ENCODE results near the gene BLTP3B. TPM values are rescaled to one million over a fixed set of nuclear protein-coding genes. Genes with fewer than 3 reads are reported as not detected.
"Not testable (repeated sequence)": the region's sequence is repeated elsewhere in the genome, so short reads cannot be mapped to it uniquely, and the experiment has no call there.

The BLTP3B gene, protein sequence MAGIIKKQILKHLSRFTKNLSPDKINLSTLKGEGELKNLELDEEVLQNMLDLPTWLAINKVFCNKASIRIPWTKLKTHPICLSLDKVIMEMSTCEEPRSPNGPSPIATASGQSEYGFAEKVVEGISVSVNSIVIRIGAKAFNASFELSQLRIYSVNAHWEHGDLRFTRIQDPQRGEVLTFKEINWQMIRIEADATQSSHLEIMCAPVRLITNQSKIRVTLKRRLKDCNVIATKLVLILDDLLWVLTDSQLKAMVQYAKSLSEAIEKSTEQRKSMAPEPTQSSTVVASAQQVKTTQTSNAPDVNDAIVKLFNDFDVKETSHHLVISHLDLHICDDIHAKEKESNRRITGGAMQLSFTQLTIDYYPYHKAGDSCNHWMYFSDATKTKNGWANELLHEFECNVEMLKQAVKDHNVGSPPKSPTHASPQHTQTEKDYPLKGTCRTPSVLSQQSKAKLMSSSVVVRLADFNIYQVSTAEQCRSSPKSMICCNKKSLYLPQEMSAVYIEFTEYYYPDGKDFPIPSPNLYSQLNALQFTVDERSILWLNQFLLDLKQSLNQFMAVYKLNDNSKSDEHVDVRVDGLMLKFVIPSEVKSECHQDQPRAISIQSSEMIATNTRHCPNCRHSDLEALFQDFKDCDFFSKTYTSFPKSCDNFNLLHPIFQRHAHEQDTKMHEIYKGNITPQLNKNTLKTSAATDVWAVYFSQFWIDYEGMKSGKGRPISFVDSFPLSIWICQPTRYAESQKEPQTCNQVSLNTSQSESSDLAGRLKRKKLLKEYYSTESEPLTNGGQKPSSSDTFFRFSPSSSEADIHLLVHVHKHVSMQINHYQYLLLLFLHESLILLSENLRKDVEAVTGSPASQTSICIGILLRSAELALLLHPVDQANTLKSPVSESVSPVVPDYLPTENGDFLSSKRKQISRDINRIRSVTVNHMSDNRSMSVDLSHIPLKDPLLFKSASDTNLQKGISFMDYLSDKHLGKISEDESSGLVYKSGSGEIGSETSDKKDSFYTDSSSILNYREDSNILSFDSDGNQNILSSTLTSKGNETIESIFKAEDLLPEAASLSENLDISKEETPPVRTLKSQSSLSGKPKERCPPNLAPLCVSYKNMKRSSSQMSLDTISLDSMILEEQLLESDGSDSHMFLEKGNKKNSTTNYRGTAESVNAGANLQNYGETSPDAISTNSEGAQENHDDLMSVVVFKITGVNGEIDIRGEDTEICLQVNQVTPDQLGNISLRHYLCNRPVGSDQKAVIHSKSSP (N-terminal part only)
- 20.5 TPM for polyA plus RNA-seq

DNA sequence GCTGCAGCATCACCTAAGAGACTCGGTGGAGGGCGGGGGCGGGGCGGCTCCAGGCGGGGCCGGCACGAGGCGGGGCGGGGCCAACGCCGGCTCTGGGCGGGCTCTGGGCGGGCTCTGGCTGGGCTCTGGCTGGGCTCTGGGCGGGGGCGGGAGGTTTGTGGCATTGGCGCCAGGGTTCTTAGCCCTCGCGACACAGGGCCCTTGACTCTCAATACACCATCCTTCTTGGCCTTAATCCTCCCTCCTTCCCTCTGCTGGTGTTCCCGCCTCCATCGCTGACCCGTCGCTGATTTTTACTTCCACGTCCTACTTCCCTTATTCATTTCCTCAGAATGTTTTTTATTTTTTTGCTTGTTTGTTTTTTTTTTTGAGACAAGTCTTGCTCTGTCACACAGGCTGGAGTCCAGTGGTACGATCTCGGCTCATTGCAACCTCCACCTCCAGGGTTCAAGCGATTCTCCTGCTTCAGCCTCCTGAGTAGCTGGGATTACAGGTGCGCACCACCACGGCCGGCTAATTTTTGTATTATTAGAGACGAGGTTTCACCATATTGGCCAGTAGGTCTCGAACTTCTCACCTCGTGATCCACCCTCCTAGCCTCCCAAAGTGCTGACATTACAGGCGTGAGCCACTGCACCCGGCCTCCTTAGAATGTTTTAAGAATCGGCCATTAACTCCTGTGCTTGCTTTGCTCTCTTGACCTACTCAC, at the start of gene BLTP3B:
BLTP3B (minus strand) TSS at position 24 of the 709 bp plus-strand sequence. CDS start 239 bp downstream, outside the sequence.
- peak within 1 kb of the TSS; percentile 95 to 99 (median 96) for H3K4me3 Mint-ChIP-seq
- H3K36me3 Mint-ChIP-seq = peaks cover 2% of the 10 kb centered on the region
- no peaks in the 10 kb centered on the region for H3K9me3 Mint-ChIP-seq
- peaks cover 1% of the 10 kb centered on the region for H3K27me3 Mint-ChIP-seq
- H3K27ac Mint-ChIP-seq = peak within 1 kb of the TSS; percentile 90 to 99 (median 98)
- H3K4me1 Mint-ChIP-seq = peaks cover 30 to 35% (median 33%) of the 10 kb centered on the region in 3 donors

DNA sequence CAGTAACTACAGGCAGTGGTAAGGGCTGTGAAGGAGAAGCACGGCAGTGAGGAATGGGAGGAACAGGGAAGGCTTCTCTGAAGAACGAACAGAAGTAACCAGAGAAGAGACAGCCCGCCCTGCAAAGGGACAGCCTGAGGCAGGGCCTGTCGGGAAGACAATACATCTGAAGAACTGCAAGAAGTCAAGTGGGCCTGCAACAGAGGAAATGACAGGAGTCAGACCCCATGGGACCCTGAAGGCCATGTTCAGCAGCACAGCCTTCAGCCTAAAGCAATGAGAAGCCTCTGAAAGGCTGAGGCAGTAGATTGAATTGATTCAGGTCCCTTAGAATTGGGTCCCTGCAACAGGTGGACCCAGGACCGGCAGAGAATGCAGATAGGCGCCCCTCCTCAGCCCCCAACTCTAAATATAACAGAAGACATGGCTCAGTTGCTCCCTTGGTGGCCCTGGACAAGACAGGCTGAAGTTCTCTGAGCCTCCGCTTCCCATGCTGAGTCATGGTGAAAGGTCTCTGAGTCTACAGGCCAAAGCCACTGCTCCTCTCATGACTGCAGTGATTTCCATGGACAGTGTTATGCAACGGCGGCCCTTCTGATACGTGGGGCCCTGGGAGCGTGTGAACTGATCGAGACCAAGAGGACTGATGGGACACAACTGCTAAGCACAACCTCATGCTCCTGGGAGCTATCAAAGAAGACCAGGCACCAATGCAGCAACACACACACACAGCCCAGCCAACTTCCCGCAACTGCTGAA, 47.1 kb upstream of the BLTP3B start:
- no peaks in the 10 kb centered on the region for H3K27me3 Mint-ChIP-seq
- H3K36me3 Mint-ChIP-seq = peaks cover 13% of the 10 kb centered on the region
- H3K4me3 Mint-ChIP-seq = peak overlapping the region in 1 of 4 donors; percentile 70
- no peaks in the 10 kb centered on the region for H3K9me3 Mint-ChIP-seq
- peak overlapping the region in 1 of 3 donors; percentile 69 for H3K27ac Mint-ChIP-seq
- peaks cover 0 to 8% (median 3%) of the 10 kb centered on the region in 3 donors for H3K4me1 Mint-ChIP-seq

DNA sequence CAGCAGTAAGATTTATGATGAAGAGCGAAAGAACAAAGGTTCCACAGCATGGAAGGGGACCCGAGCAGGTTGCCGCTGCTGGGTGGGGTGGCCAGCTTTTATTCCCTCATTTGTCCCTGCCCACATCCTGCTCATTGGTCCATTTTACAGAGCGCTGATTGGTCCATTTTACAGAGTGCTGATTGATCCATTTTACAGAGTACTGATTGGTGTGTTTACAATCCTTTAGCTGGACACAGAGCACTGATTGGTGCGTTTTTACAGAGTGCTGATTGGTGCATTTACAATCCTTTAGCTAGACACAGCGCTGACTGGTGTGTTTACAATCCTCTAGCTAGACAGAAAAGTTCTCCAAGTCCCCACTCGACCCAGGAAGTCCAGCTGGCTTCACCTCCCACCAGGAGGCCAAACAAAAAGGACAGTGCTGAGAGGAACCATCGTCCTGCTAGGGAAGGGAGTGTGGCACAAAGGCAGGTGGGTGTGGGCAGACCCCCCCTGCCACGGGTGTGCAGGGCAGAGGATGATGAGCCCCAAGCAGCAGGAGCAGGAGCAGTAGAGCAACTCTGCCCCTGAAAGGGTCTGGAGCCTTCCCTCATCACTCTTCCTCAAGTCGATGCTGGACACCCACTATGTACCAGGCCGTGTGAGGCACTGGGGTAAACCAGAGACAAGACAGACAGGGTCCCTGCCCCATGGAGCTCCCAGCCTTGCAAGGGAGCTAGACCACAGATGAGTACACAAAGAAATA, 46.4 kb upstream of the BLTP3B start:
- peaks cover 11% of the 10 kb centered on the region for H3K36me3 Mint-ChIP-seq
- peak overlapping the region in 1 of 3 donors; percentile 69 for H3K27ac Mint-ChIP-seq
- H3K27me3 Mint-ChIP-seq, H3K4me1 Mint-ChIP-seq, H3K9me3 Mint-ChIP-seq: not testable (repeated sequence)
- H3K4me3 Mint-ChIP-seq = peak overlapping the region in 1 of 4 donors; percentile 70

DNA sequence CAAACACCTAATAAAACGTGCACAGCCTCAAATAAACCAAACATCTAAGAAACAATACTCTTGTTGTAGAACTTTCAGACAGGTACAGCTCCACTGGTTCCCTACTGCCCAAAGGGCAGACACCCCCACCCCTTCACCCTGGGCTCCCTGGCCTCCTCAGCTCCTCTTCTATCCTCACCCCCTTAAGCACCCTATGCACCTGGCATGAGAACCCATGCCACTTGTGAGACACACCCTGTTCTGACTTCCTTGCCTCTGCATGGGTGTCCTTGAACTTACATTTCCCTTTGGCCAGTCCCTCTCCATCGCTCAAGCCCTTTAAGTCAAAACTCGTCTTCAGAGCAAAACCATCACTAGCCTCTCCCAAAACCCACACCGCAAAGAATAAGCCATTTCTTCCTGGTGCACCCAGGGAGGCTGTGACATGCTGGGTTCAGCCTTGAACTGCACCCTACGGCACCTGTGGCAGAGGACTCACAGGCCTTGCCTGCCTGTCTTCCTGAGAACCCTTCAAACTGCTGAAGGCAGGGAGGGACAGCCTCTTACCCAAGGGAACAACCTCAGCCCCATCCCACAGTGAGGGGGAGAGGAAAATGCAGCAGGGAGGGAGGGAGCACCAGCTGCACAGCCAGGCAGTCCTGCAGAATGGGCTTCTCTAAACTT, 45.3 kb upstream of the BLTP3B start:
- peaks cover 5 to 14% (median 9%) of the 10 kb centered on the region in 3 donors for H3K4me1 Mint-ChIP-seq
- H3K27ac Mint-ChIP-seq = peak overlapping the region in 1 of 3 donors; percentile 71
- no peaks in the 10 kb centered on the region for H3K27me3 Mint-ChIP-seq
- peaks cover 7% of the 10 kb centered on the region for H3K36me3 Mint-ChIP-seq
- no peaks in the 10 kb centered on the region for H3K9me3 Mint-ChIP-seq
- H3K4me3 Mint-ChIP-seq = no peak overlapping the region

DNA sequence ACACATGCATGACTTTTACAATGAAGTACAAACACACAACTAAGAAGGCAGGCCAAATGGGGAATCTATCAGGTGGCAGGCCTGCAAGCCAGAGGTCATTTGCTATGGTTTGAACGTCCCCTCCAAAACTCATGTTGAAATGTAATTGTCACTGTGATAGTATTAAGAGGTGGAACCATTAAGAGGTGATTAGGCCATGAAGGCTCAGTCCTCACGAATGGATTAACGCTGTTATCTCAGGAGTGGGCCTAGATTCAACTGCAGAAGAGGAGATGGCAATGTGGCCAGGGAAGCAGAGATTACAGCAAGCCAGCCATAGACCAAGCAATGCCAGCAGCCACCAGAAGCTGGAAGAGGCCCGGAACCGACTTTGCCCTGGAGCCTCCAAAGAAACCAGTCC, 44.4 kb upstream of the BLTP3B start:
- peaks cover 7% of the 10 kb centered on the region for H3K36me3 Mint-ChIP-seq
- no peaks in the 10 kb centered on the region for H3K9me3 Mint-ChIP-seq
- peaks cover 5 to 14% (median 9%) of the 10 kb centered on the region in 3 donors for H3K4me1 Mint-ChIP-seq
- H3K27ac Mint-ChIP-seq = no peak overlapping the region
- H3K27me3 Mint-ChIP-seq = no peaks in the 10 kb centered on the region
- H3K4me3 Mint-ChIP-seq = no peak overlapping the region

DNA sequence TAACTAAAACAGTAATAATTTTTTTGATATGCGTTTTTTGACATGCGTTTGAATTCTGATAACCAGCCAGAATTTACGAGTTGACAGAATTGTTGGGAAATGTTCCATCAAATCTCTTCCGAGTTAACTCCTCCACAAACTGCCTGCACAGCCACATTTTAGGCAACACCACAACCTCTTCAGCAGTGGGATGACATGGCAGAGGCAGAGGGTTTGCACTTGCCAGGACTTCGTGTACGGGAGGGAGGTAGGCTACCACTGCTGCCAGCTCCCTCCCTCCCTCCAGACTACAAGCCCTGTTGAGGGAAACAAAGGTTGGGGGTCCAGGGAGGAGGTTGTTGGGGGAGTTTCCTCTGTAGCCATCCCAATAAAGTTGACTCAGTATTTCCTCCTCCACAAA, 43.4 kb upstream of the BLTP3B start:
- no peaks in the 10 kb centered on the region for H3K9me3 Mint-ChIP-seq
- H3K27ac Mint-ChIP-seq = no peak overlapping the region
- H3K36me3 Mint-ChIP-seq = peaks cover 2% of the 10 kb centered on the region
- H3K4me1 Mint-ChIP-seq = peaks cover 5 to 11% (median 11%) of the 10 kb centered on the region in 3 donors
- no peaks in the 10 kb centered on the region for H3K27me3 Mint-ChIP-seq
- H3K4me3 Mint-ChIP-seq = no peak overlapping the region

DNA sequence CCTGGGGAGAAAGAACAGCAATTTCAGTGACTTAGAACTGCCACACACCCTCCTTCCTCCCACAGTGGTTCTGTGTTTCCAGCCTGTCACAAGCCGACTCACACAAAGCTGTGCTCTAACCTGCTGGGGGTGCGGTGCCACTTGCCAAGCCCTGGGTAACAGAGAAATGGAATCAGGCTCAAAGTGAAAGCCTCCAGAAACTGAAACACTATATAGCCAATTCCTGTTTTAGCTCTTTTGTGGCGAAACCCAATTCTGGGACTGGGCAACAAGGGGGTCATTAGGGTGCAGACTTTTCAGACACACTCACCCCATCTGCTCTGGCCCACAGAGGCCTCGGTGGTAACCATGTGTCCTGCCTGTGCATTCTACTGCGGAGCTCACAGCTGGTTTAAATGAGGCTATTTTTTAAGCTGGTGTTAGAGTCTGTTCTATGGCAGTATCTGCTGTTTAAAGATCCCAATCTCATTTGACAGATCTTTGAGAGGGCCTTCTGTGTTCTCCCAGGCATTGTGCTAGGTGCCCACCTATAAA, 42.8 kb upstream of the BLTP3B start:
- H3K4me1 Mint-ChIP-seq = peaks cover 5 to 11% (median 11%) of the 10 kb centered on the region in 3 donors
- peaks cover 2% of the 10 kb centered on the region for H3K36me3 Mint-ChIP-seq
- H3K4me3 Mint-ChIP-seq = no peak overlapping the region
- no peaks in the 10 kb centered on the region for H3K27me3 Mint-ChIP-seq
- H3K9me3 Mint-ChIP-seq = no peaks in the 10 kb centered on the region
- H3K27ac Mint-ChIP-seq = peak overlapping the region in 1 of 3 donors; percentile 61

DNA sequence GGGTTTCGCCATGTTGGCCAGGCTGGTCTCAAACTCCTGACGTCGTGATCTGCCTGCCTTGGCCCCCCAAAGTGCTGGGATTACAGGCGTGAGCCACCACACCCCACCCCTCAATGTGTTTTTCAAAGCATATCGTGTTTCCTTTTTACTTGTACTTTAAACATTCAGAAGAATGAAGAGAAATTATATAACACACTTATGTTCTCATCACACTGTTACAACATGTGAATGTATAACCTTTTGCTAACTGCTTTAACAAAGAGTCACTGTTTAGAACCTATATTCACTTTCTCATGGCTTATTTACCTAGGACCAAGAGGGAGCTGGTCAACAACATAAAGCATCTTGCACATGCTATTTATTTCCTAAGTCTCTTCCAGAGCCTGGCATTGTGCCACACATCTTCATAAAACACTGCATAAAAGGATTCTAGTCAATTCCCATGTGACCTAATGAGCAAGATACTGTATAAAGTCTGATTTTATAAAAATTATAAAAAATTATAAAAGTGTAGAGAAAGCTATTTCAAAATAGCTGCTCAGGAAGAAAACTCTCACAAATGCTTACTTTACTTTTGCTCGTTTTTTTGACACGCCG, 42.0 kb upstream of the BLTP3B start:
- Mint-ChIP-seq H3K4me1 (peaks cover 5 to 11% (median 11%) of the 10 kb centered on the region in 3 donors), H3K9me3 (no peaks in the 10 kb centered on the region), H3K36me3 (peaks cover 2% of the 10 kb centered on the region), H3K4me3 (no peak overlapping the region), H3K27me3 (no peaks in the 10 kb centered on the region), H3K27ac (no peak overlapping the region)

DNA sequence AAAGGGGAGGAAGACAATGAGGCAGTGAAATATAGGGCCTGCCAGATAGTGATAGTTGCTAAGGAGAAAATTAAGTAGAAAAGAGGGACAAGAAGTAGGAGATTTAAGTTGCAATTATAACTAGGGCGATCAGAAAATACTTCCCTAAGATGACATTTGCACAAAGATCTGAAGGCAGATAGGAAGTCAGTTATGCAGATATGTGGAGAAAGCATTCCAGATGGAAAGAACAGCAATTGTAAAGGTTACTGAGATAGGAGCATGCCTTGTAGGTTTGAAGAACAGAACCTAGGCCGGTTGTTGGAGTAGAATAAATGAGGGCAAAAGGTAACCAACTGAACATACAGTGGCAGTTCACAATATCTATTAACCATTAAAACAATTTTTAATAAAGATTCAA, 36.6 kb upstream of the BLTP3B start:
- no peaks in the 10 kb centered on the region for H3K27me3 Mint-ChIP-seq
- H3K36me3 Mint-ChIP-seq = peaks cover 5% of the 10 kb centered on the region
- H3K9me3 Mint-ChIP-seq = no peaks in the 10 kb centered on the region
- H3K27ac Mint-ChIP-seq = no peak overlapping the region
- H3K4me3 Mint-ChIP-seq = no peak overlapping the region
- H3K4me1 Mint-ChIP-seq = peaks cover 5 to 7% (median 6%) of the 10 kb centered on the region in 3 donors

DNA sequence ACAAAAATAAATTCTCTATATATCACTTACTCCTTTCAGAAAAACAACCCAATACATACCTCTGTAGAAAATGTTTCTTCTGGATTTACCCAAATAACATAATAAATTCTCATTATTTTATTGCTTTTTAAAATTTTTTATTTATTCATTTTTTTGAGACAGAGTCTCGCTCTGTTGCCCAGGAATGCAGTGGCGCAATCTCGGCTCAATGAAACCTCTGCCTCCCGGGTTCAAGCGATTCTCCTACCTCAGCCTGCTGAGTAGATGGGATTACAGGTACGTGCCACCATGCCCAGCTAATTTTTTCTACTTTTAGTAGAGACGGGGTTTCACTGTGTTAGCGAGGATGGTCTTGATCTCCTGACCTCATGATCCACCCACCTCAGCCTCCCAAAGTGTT, 33.8 kb upstream of the BLTP3B start:
- H3K27me3 Mint-ChIP-seq, H3K4me1 Mint-ChIP-seq, H3K4me3 Mint-ChIP-seq, H3K36me3 Mint-ChIP-seq, H3K9me3 Mint-ChIP-seq, H3K27ac Mint-ChIP-seq: not testable (repeated sequence)

DNA sequence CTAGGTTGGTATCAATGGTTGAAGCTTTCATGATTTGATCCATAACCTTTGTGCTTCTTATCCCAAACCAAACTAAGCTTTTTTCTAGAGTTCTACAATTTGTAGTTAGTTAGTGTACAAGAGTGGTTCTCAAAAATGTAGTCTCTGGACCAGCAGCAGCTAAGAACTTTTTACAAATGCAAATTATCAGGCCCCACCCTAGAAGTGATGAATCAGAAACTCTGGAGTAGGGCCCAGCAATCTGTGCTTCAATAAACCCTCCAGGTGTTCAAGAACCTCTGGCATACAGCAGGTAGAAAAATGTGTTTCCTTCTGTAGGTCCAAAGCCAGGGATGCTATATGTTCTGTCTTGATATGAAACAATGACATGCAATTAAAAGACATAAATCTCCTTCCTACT, 31.8 kb upstream of the BLTP3B start:
- no peaks in the 10 kb centered on the region for H3K4me1 Mint-ChIP-seq
- H3K27me3 Mint-ChIP-seq = no peaks in the 10 kb centered on the region
- H3K27ac Mint-ChIP-seq = no peak overlapping the region

DNA sequence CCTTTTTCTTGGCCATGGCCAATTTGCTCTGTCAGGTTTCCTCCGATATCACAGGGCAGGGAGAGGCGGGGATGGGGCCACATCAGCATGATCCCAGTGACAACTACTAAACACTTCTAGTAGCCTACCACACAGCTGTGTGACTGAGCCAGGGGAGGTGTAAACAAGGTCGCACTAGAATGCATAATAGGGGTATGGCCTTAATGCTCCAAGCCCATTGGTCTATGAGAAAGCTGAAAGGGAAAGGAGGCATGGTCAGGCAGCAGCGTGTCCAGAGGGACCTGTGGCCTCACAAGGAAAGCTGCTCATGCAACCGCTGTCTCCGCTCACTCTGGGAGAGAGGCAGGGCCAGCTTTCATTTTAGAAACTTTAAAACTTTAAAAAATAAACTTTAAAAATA, 30.4 kb upstream of the BLTP3B start:
- Mint-ChIP-seq H3K4me3 (no peak overlapping the region), H3K36me3 (peaks cover 12% of the 10 kb centered on the region), H3K27ac (no peak overlapping the region), H3K9me3 (no peaks in the 10 kb centered on the region), H3K4me1 (no peaks in the 10 kb centered on the region), H3K27me3 (no peaks in the 10 kb centered on the region)

More for the DNA sequence above, 31.8 kb upstream of the BLTP3B start:
- Mint-ChIP-seq H3K4me3 (no peak overlapping the region), H3K36me3 (peaks cover 6% of the 10 kb centered on the region), H3K9me3 (no peaks in the 10 kb centered on the region)

Data from IgD-negative memory B cell (primary cell).